HCT116 (cell line): ENCODE results near the gene RBPJ. TPM values are rescaled to one million over a fixed set of nuclear protein-coding genes. Genes with fewer than 3 reads are reported as not detected.

Experiments
- ATAC-seq: fragments of 200-7000 bp; cut with Tn5 transposase; 2 replicates; pipeline ENCODE4 v1.9.1; 2020; ENCODE audit warnings: mild to moderate bottlenecking, moderate library complexity
- BruUV-seq: library from RNA; stranded (reverse); fragments of 400-500 nt; replicated peaks from 2 replicates; lab custom pipeline; 2021; lab: Mats Ljungman, UMichigan
- CTCF ChIA-PET: fragments of 300-600 bp; sonication (Branson Sonifier 250); formaldehyde crosslinking; loops from one replicate; lab custom pipeline; 2021; ENCODE audit warnings: antibody characterized with exemption; lab: Charles Lee
- POLR2A ChIA-PET: fragments of 300-600, 350-600 bp; sonication (Branson Sonifier 250); formaldehyde crosslinking; loops from one replicate; lab custom pipeline; 2021; ENCODE audit warnings: antibody characterized with exemption; lab: Charles Lee
- RAD21 ChIA-PET, 2 experiments: fragments of 300-600 bp; sonication (Branson Sonifier 250); formaldehyde crosslinking; loops; one replicate each; lab custom pipeline; 2023; ENCODE audit warnings: low total read pairs in 2 of 2; ENCODE audit not compliant: uncharacterized antibody in 2 of 2, unreplicated experiment in 2 of 2, low non-redundant PET in 1 of 2; lab: Charles Lee
- DNase-seq: peaks from one replicate; pipeline ENCODE4 v3.0.0-alpha.2; 2010; ENCODE audit warnings: low read depth, low spot score
- H2AFZ ChIP-seq: fragments of 200-600 bp; shearing (Covaris generic), sonication (generic); 2 replicates; pipeline ENCODE4 v1.6.1; 2017; ENCODE audit warnings: low read depth, mixed run types, mixed read lengths, antibody characterized with exemption, low read length; ENCODE audit not compliant: poor library complexity, severe bottlenecking
- H3K27ac ChIP-seq: 2 replicates; pipeline ENCODE4 v1.5.1; 2012; ENCODE audit warnings: low read depth, low read length
- H3K27me3 ChIP-seq: fragments of 200-600 bp; sonication (generic); 2 replicates; pipeline ENCODE4 v1.6.1; 2016; ENCODE audit warnings: mixed run types, low read length, mixed read lengths; ENCODE audit not compliant: insufficient read depth
- H3K36me3 ChIP-seq, 2 experiments: fragments of 200-500 bp in 1 of 2; fragments of 200-600 bp in 1 of 2; sonication (Bioruptor generic) in 1 of 2; sonication (generic) in 1 of 2; 2 replicates each; pipeline versions ENCODE4 v1.5.1 to v1.6.1; 2014 to 2016; ENCODE audit warnings: low read length in 2 of 2, inconsistent platforms in 1 of 2, mixed read lengths in 1 of 2, mixed run types in 1 of 2; ENCODE audit not compliant: insufficient read depth in 2 of 2, control insufficient read depth in 1 of 2
- H3K4me1 ChIP-seq, 2 experiments: fragments of 200-600 bp in 1 of 2; sonication (generic) in 1 of 2; 2 replicates each; pipeline versions ENCODE4 v1.5.1 to v1.6.1; 2012 to 2017; ENCODE audit warnings: low read length in 2 of 2, inconsistent platforms in 1 of 2, mild to moderate bottlenecking in 1 of 2, mixed read lengths in 1 of 2, mixed run types in 1 of 2, moderate library complexity in 1 of 2; ENCODE audit not compliant: insufficient read depth in 2 of 2, control insufficient read depth in 1 of 2
- H3K4me2 ChIP-seq: fragments of 200-600 bp; sonication (generic); 2 replicates; pipeline ENCODE4 v1.6.1; 2017; ENCODE audit warnings: mixed run types, low read length, mixed read lengths
- H3K4me3 ChIP-seq, 2 experiments: fragments of 200-600 bp in 1 of 2; sonication (generic) in 1 of 2; replicated peaks in 1 of 2; 2 replicates each; pipeline ENCODE4 v1.5.1; 2011 to 2016; ENCODE audit warnings: low read length in 2 of 2, control low read depth in 1 of 2, low read depth in 1 of 2, mild to moderate bottlenecking in 1 of 2, mixed read lengths in 1 of 2, mixed run types in 1 of 2
- H3K79me2 ChIP-seq: fragments of 200-600 bp; sonication (generic); 2 replicates; pipeline ENCODE4 v1.6.1; 2017; ENCODE audit warnings: mild to moderate bottlenecking, mixed run types, low read length, moderate library complexity, mixed read lengths; ENCODE audit not compliant: insufficient read depth
- H3K9ac ChIP-seq: fragments of 200-600 bp; sonication (generic); 2 replicates; pipeline ENCODE4 v1.6.1; 2016; ENCODE audit warnings: low read length, mixed read lengths
- H3K9me2 ChIP-seq: fragments of 200-600 bp; sonication (generic), shearing (Covaris generic); 2 replicates; pipeline ENCODE4 v1.6.1; 2017; ENCODE audit warnings: mixed run types, mild to moderate bottlenecking, moderate library complexity; ENCODE audit not compliant: insufficient read depth
- H3K9me3 ChIP-seq, 2 experiments: fragments of 200-500 bp in 1 of 2; fragments of 200-600 bp in 1 of 2; sonication (Bioruptor generic) in 1 of 2; sonication (generic) in 1 of 2; 2 replicates each; pipeline ENCODE4 v1.6.1; 2014 to 2017; ENCODE audit warnings: low read length in 2 of 2, mixed read lengths in 2 of 2, inconsistent platforms in 1 of 2, low read depth in 1 of 2, mild to moderate bottlenecking in 1 of 2, mixed run types in 1 of 2, moderate library complexity in 1 of 2; ENCODE audit not compliant: control insufficient read depth in 1 of 2, insufficient read depth in 1 of 2
- H4K20me1 ChIP-seq: fragments of 200-600 bp; sonication (generic), shearing (Covaris generic); 2 replicates; pipeline ENCODE4 v1.6.1; 2017; ENCODE audit warnings: mixed run types, mild to moderate bottlenecking, moderate library complexity; ENCODE audit not compliant: insufficient read depth
- ATF3 ChIP-seq: IDR thresholded peaks from 2 replicates; pipeline ENCODE4 v1.6.1; 2012
- CBX3 ChIP-seq: IDR thresholded peaks from 2 replicates; pipeline ENCODE4 v1.6.1; 2012; ENCODE audit warnings: low read depth
- CTCF ChIP-seq, 3 experiments: fragments of 200-600 bp in 1 of 3; sonication (generic) in 1 of 3; IDR thresholded peaks in 2 of 3; conservative IDR thresholded peaks in 1 of 3; 2 replicates each; pipeline ENCODE4 v1.5.1; 2012 to 2017; ENCODE audit warnings: low read depth in 2 of 3, low read length in 2 of 3, antibody characterized with exemption in 1 of 3, borderline replicate concordance in 1 of 3, control low read depth in 1 of 3, mild to moderate bottlenecking in 1 of 3, mixed read lengths in 1 of 3, mixed run types in 1 of 3, moderate library complexity in 1 of 3; ENCODE audit not compliant: insufficient read depth in 1 of 3
- EGR1 ChIP-seq: IDR thresholded peaks from 2 replicates; pipeline ENCODE4 v1.6.1; 2012; ENCODE audit warnings: low read depth
- ELF1 ChIP-seq: IDR thresholded peaks from 2 replicates; pipeline ENCODE4 v1.6.1; 2012; ENCODE audit warnings: low read depth, borderline replicate concordance
- FOSL1 ChIP-seq: IDR thresholded peaks from 2 replicates; pipeline ENCODE4 v1.6.1; 2012; ENCODE audit warnings: low read depth
- JUND ChIP-seq: IDR thresholded peaks from 2 replicates; pipeline ENCODE4 v1.6.1; 2012
- MAX ChIP-seq: IDR thresholded peaks from 2 replicates; pipeline ENCODE4 v1.6.1; 2012
- POLR2A ChIP-seq: IDR thresholded peaks from 2 replicates; pipeline ENCODE4 v1.7.0; 2011; ENCODE audit warnings: borderline replicate concordance; ENCODE audit not compliant: insufficient read depth, insufficient read length; ENCODE audit errors: extremely low read depth
- SP1 ChIP-seq: IDR thresholded peaks from 2 replicates; pipeline ENCODE4 v1.6.1; 2012; ENCODE audit warnings: low read depth
- SRF ChIP-seq: IDR thresholded peaks from 2 replicates; pipeline ENCODE4 v1.6.1; 2012; ENCODE audit warnings: low read depth
- TCF7L2 ChIP-seq: IDR thresholded peaks from 2 replicates; pipeline ENCODE4 v1.7.0; 2011; ENCODE audit warnings: borderline replicate concordance, inconsistent platforms; ENCODE audit not compliant: insufficient read depth, insufficient read length; ENCODE audit errors: extremely low read depth
- ZNF274 ChIP-seq: fragments of 200-500 bp; sonication (Bioruptor generic); IDR thresholded peaks from 2 replicates; pipeline ENCODE4 v1.6.1; 2014; ENCODE audit warnings: mild to moderate bottlenecking, low read depth, low read length, inconsistent platforms
- intact Hi-C: fragments of 100-400 bp; cut with micrococcal nuclease; formaldehyde crosslinking; loops from 2 replicates; pipeline ENCODE4 v1.10.0; 2022
- total RNA-seq: library from RNA; stranded (reverse); gene quantifications from one replicate; pipeline ENCODE4 v1.2.1, GENCODE V29; 2021; ENCODE audit not compliant: unreplicated experiment
- TF ChIP-seq, protein P1 (sequence below): IDR thresholded peaks from 2 replicates; pipeline ENCODE4 v1.6.1; 2012; ENCODE audit warnings: low read depth

RBPJ gene
- total RNA-seq, 1 experiment from 2014 or later, result 72.7 TPM

DNA sequence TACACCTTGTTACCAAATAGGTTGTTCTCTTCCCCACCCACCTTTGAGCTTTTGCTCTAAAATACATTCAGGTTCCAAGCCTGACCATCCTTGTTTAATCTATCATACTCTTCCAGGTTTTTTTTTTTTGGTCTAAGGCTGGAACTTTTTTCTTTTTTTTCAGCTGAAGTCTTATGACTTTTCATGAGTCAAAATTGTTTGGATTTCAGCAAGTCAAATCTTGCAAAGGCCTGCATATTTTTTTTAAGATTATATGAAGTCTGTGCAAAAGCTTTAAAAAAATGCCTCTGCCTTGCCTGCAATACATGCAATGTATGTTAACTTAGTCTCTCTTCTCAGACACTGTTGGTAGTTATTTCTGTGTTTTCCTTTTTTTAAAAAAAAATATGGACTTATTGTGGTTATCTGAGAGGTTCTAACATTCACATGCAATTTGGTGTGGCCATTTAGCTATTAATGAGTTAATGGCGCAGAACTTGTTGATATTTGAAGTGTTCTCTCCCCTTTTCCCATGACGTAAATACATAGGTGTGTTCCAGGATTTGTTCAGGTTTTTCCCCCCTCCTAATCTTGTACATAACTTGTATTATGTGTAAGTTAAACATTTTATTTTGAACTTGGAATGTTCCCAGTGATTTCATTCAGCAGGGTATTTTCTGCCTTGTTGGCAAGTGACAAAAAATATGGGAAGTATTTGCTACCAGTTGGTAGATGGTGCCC is 110.8 kb downstream of the RBPJ start:
- Histone ChIP-seq H3K4me3 (no peak overlapping the region), H3K4me1 (no peaks in the 10 kb centered on the region), H2AFZ (no peak overlapping the region), H3K9me2 (no peaks in the 10 kb centered on the region), H3K4me2 (no peak overlapping the region), H3K9ac (no peak overlapping the region), H3K36me3 (peaks cover 5 to 11% of the 10 kb centered on the region in 2 experiments), H3K9me3 (no peaks in the 10 kb centered on the region), H4K20me1 (no peaks in the 10 kb centered on the region), H3K27me3 (no peaks in the 10 kb centered on the region), H3K79me2 (no peaks in the 10 kb centered on the region), H3K27ac (no peak overlapping the region)
- intact Hi-C loops, result no loop called here
- POLR2A ChIA-PET, result no interaction called here
- no peak for DNase-seq
- no peak for TF ChIP-seq EGR1
- TF ChIP-seq CTCF (IDR thresholded peaks at IDR 0.05 in 2 of 3, conservative IDR thresholded peaks at IDR 0.05 in 1 of 3; ENCODE audit: borderline replicate concordance in 1 of 3, insufficient read depth in 1 of 3, low read depth in 2 of 3, low read length in 2 of 3), result no peak
- no peak for TF ChIP-seq CBX3
- no peak for TF ChIP-seq SRF
- TF ChIP-seq TCF7L2, result no peak
- TF ChIP-seq ZNF274, result no peak
- no peak for TF ChIP-seq FOSL1
- TF ChIP-seq, protein P1, sequence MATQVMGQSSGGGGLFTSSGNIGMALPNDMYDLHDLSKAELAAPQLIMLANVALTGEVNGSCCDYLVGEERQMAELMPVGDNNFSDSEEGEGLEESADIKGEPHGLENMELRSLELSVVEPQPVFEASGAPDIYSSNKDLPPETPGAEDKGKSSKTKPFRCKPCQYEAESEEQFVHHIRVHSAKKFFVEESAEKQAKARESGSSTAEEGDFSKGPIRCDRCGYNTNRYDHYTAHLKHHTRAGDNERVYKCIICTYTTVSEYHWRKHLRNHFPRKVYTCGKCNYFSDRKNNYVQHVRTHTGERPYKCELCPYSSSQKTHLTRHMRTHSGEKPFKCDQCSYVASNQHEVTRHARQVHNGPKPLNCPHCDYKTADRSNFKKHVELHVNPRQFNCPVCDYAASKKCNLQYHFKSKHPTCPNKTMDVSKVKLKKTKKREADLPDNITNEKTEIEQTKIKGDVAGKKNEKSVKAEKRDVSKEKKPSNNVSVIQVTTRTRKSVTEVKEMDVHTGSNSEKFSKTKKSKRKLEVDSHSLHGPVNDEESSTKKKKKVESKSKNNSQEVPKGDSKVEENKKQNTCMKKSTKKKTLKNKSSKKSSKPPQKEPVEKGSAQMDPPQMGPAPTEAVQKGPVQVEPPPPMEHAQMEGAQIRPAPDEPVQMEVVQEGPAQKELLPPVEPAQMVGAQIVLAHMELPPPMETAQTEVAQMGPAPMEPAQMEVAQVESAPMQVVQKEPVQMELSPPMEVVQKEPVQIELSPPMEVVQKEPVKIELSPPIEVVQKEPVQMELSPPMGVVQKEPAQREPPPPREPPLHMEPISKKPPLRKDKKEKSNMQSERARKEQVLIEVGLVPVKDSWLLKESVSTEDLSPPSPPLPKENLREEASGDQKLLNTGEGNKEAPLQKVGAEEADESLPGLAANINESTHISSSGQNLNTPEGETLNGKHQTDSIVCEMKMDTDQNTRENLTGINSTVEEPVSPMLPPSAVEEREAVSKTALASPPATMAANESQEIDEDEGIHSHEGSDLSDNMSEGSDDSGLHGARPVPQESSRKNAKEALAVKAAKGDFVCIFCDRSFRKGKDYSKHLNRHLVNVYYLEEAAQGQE, result no peak
- TF ChIP-seq MAX, result no peak
- no peak for TF ChIP-seq POLR2A
- no peak for TF ChIP-seq JUND
- TF ChIP-seq SP1, result no peak
- no peak for TF ChIP-seq ELF1
- TF ChIP-seq ATF3, result no peak
- RAD21 ChIA-PET, result no interaction called here
- no TSS peak for BruUV-seq
- ATAC-seq, result no peak
- CTCF ChIA-PET, result no interaction called here
